ENCODE measurements around the gene TXNDC2. TPM values are rescaled to one million over a fixed set of nuclear protein-coding genes. Genes with fewer than 3 reads are reported as not detected.

TXNDC2 gene
- total and polyA plus RNA-seq, 9 of the 15 experiments (the other 6 are each of a cell fraction or from before 2014, with no cell fraction given), result 1.2 to 4.9 (median 2.3) TPM

GRCh38 chr18:9915291-9916076 is 29.7 kb downstream of the TXNDC2 start (continued):
- TF ChIP-seq BRF2 (IDR thresholded peaks at IDR 0.05; ENCODE audit: borderline replicate concordance, insufficient read depth, insufficient read length), result no peak
- TF ChIP-seq ZC3H4 (CRISPR knock-in tag; IDR thresholded peaks at IDR 0.05; ENCODE audit: borderline replicate concordance), result no peak
- no peak for TF ChIP-seq MCM5 (IDR thresholded peaks at IDR 0.05; ENCODE audit: low read depth)
- no peak for TF ChIP-seq ZZZ3 (IDR thresholded peaks at IDR 0.05)
- no peak; the same call in 1 of the 2 replicates for TF ChIP-seq HES1 (IDR thresholded peaks at IDR 0.05; ENCODE audit: low read depth)
- TF ChIP-seq MBD2 (IDR thresholded peaks at IDR 0.05; ENCODE audit: borderline replicate concordance, low read depth), result no peak
- TF ChIP-seq ZNF41 (CRISPR knock-in tag; conservative IDR thresholded peaks at IDR 0.05), result no peak
- no peak for TF ChIP-seq RBM17 (IDR thresholded peaks at IDR 0.05; ENCODE audit: borderline replicate concordance, low read depth, low read length)
- no peak for TF ChIP-seq TGIF2 (CRISPR knock-in tag; IDR thresholded peaks at IDR 0.05)
- TF ChIP-seq ZNF583 (CRISPR knock-in tag; IDR thresholded peaks at IDR 0.05), result no peak
- TF ChIP-seq FOXK2 (conservative IDR thresholded peaks at IDR 0.05 in 1 of 2, IDR thresholded peaks at IDR 0.05 in 1 of 2; ENCODE audit: low read depth in 2 of 2), result 0 out of 4 replicates have a peak, but pooled peaks of 1 of the 2 experiments have one; percentile 33
- no peak for TF ChIP-seq ZNF507 (tag; conservative IDR thresholded peaks at IDR 0.05)
- no peak for TF ChIP-seq STAT6 (CRISPR knock-in tag; IDR thresholded peaks at IDR 0.05)
- no peak for TF ChIP-seq NFXL1 (CRISPR knock-in tag; IDR thresholded peaks at IDR 0.05)
- no peak for TF ChIP-seq ZBTB8A (IDR thresholded peaks at IDR 0.05; ENCODE audit: partially characterized antibody)
- 0 out of 2 replicates have a peak, but pooled peaks have one; percentile 49 for TF ChIP-seq TAL1 (IDR thresholded peaks at IDR 0.05)
- no peak for TF ChIP-seq ARID4B (CRISPR knock-in tag; IDR thresholded peaks at IDR 0.05)
- TF ChIP-seq KDM4B (IDR thresholded peaks at IDR 0.05; ENCODE audit: borderline replicate concordance in 2 of 2, low read depth in 1 of 2), result no peak
- no peak for TF ChIP-seq ZNF696 (CRISPR knock-in tag; conservative IDR thresholded peaks at IDR 0.05)

All from K562 (cell line).